ENCODE results near the gene STXBP2.

STXBP2 gene

DNA sequence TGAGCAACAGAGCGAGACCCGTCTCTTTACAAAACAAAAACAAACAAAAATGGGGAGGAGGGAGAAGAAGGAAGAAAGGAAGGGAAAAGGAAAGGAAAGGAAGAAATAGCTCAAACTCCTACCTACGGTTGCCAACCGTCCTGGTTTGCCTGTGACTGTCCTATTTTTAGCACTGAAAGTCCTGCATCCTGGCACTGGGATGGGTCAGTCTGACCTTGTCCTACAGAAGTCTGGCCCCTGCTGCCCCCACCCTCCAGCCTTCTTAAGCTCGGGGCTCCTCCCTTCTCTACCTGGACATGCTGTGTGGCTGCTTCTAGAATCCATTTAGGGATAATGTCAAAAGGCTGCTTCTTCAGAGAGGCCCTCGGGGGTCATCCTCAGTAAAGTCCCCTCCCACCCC lies 1.2 kb upstream of the STXBP2 start:
- no peak for DNase-seq

DNA sequence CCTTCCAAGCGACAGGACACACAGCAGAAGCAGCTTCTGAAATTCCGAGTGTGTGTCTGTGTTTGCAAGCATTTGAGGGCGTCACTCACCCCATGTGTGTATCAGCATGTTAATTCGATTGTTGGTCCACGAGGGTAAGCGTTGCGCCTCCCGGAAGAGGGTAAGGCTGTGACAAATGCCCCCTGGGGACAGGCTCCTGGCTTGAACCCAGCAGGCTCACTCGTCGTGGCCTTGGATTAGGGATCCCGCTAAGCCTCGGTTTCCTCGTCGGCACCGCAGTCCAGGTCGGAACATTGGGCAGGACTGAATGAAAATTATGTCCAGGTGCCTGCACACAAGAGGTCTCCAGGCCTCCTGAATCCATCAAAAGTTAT lies 606 bp upstream of the STXBP2 start:
- no peak for DNase-seq

DNA sequence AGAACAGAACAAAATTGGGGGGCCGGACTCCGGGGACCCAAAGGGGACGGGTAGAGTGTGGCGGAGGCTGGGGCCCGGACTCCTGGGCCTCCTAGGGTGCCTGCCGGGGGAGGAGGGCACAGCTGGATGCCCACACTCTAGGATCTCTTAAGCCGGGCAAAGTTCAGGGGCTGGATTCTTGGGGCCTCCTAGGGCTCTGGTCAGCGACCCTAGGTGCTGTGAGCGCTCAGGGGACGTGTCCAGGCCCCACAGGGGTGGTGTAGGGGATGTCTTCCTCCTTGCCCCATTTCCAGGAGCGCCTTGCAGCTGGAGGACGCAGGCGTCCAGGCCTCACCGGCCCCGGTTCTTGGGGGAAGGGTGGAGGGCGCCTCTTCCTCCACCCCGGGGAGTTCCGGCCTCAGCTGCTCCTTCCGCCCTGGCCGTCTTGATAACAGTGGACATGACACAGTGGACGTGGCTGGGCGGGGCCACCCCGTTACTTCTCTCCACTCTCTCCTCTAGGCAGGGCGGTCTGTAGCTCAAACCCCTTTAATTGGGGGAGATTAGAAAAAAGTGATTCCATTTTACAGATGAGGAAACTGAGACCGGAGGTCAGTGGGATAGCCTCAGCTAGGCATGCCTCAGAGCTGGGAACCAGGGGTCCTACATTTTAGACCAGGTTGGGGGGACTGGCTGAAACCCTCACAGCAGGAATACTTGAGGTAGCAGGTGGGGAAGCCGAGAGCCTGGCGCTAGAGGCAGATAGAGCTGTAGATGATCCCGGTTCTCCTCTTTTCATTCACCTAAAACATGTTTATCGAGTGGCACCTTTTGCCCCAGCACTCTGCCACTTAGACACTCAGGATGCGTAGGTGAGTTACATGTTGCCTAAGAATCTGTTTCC lies 705 bp downstream of the STXBP2 start:
- DNase-seq, result peak; percentile 75

DNA sequence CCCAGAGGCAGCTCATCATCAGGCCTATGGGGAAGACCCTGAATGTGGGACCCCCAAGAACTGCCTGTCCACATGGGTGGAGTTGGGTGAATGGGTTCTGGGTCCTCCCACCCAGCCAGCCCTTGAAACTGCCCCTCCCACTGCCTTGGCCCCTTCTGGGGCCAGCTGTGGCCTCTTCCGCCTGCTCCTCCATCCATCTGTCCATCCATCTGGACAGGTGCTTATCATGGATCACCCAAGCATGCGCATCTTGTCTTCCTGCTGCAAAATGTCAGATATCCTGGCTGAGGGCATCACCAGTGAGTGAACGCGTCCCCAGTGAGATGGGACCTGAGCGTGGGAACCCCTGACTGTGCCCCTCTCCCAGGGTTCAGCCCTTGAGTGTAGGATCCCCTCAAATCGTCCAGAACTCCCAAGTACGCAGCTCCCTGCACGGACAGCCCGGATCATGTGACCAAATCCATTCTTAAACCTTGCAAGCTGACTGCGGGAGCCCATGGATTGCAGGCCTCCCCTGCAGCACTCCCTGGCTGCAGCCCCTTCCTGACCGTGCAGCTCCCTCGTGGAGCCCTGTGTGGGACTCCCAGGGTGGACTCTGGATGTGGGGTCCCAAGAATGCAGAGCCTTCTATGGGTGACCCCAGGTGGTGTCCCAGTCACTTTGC lies 2.0 kb downstream of the STXBP2 start:
- no peak for DNase-seq

DNA sequence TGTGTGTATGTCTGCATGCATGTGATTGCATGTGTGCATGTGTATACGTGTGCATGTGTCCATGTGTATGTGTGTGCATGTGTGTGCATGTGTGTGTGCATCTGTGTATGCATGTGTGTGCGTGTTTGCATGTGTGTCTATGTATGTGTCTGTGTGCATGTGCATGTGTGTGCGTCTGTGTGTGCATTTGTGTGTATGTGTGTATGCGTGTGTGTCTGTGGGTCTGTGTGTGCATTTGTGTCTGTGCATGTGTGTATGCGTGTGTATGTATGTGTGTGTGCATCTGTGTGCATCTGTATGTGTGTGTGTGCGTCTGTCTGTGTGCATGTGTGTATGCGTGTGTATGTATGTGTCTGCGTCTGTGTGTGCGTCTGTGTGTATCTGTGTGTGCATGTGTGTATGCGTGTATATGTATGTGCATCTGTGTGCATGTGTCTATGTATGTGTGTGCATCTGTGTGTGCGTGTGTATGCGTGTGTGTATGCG lies 3.0 kb downstream of the STXBP2 start:
- no peak for DNase-seq

- no peak for DNase-seq
Measured at GRCh38 chr19:7640803-7641202, 3.9 kb downstream of the STXBP2 start.

- DNase-seq, result no peak
Measured at GRCh38 chr19:7641290-7642276, 4.7 kb downstream of the STXBP2 start.

DNA sequence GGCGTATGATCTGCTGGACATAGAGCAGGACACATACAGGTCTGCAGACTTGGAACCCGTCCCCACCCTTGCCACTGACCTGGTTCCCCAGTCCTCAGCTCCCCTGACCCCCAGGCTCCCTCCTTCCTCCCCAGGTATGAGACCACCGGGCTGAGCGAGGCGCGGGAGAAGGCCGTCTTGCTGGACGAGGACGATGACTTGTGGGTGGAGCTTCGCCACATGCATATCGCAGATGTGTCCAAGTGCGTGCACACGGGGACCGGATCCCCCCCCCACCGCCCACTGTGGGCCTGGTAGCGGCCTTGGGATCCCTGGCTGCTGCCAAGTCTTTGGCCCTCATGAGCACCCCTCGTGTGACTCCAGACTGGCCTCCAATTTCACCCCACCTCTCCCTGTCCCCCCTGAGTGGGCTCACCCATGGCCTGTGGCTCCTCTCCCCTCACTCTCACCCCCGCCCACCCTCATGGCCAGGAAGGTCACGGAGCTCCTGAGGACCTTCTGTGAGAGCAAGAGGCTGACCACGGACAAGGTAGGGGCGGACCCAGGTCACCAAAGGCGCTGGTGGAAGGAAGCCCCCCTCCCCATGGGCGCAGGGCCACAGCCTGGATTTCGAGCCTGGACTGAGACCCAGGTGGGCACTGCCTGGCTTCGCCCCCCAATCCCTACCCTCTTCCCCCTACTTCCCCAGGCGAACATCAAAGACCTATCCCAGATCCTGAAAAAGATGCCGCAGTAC lies 5.6 kb downstream of the STXBP2 start:
- DNase-seq, result no peak

- no peak for DNase-seq
Measured at GRCh38 chr19:7643031-7643415, 6.1 kb downstream of the STXBP2 start.

DNA sequence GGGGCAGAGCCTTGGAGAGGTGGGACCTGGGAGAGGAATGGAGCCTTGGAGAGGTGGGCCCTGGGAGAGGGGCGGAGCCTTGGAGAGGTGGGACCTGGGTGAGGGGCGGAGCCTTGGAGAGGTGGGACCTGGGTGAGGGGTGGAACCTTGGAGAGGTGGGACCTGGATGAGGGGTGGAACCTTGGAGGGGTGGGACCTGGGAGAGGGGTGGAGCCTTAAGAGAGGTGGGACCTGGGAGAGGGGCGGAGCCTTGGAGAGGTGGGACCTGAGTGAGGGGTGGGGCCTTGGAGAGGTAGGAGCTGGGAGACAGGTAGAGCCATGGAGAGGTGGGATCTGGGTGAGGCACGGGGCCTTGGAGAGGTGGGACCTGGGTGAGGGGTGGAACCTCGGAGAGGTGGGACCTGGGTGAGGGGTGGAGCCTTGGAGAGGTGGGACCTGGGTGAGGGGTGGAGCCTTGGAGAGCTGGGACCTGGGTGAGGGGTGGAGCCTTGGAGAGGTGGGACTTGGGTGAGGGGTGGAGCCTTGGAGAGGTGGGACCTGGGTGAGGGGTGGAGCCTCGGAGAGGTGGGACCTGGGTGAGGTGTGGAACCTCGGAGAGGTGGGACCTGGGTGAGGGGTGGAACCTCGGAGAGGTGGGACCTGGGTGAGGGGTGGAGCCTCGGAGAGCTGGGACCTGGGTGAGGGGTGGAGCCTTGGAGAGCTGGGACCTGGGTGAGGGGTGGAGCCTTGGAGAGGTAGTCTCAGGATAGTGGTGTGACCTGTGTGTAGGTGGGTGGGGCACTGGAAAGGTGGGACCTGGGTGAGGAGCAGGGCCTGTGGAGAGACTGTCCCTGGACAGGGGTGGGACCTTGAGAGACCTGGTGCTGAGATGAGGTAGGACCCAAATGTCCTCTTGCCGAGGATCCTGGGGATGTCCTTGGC lies 7.0 kb downstream of the STXBP2 start:
- DNase-seq, result peak; percentile 77

- DNase-seq, result no peak
Measured at GRCh38 chr19:7644550-7644877, 7.6 kb downstream of the STXBP2 start.

DNA sequence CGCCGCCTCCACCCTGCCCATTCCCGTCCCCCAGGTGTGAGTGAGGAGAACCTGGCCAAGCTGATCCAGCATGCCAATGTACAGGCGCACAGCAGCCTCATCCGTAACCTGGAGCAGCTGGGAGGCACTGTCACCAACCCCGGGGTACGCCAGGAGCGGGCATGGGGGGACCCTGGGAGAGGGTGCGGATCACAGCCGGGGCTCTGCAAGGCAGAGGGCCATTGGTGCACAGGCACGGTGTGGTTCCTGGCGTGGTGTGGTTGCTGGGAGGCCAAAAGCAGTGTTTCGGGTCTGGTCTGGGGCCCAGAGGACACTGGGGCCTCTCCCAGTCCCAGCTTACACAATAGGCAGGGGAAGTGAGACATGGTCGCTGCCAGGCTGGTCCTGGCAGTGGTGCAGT lies 8.3 kb downstream of the STXBP2 start:
- DNase-seq, result no peak

GRCh38 chr19:7645656-7646425 lies 8.9 kb downstream of the STXBP2 start:
- DNase-seq, result no peak

DNA sequence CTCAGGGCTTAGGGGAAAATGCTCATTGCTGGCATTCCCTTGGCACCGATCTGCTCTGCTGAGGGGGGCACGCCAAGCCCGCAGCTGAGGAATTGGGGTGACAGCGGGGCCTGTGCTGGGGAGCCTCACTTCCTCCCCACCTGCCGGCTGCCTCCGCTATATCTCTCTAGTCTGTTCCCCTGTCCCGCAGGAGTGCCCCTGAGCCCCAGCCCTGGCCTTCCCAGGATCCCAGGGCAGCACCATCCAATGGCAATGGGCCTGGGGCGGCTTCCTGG lies 9.5 kb downstream of the STXBP2 start:
- DNase-seq, result no peak

DNA sequence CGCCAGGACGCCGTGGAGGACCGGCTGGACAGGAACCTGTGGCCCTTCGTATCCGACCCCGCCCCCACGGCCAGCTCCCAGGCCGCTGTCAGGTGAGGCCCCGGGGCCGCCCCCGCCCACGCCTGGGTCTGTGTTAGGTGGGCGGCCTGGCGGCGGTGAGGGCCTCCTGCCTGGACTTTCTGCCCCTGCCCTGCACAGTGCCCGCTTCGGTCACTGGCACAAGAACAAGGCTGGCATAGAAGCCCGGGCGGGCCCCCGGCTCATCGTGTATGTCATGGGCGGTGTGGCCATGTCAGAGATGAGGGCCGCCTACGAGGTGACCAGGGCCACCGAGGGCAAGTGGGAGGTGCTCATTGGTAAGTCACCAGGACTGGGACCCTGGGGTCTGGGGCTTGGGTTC lies 10.2 kb downstream of the STXBP2 start:
- DNase-seq, result no peak

DNA sequence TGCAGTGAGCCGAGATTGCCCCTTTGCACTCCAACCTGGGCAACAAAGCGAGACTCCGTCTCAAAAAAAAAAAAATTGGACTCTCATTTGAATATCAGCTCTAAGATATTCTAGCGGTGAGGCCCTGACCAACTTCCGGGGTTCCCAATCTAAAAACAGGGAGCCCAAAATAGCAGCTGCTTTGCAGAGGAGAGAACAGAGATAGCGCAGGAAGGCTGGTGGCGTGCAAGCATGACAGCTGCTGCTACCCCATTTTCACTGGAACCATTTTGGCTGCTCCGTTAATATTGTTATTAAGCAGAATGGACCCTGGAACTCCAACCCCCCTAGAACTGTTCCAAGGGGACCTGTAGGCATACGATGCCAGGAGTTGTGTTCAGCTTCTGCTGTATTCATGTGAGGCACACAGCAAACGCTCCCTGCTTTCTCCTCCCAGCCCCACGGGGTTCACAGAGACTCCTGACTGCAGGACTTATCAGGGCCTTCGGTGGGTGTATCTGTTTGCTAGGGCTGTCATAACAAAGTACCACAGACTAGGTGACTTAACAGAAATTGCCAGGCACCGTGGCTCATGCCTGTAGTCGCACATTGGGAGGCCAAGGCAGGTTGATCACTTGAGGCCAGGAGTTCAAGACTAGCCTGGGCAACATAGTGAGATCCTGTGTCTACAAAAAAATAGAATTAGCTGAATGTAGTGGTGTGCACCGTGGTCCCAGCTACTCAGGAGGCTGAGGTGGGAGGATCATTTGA lies 11.5 kb downstream of the STXBP2 start:
- peak; percentile 56 for DNase-seq

- DNase-seq, result no peak
Measured at GRCh38 chr19:7650148-7650547, 13.2 kb downstream of the STXBP2 start.

GRCh38 chr19:7652061-7652641 lies 15.2 kb downstream of the STXBP2 start:
- DNase-seq, result peak; percentile 91

DNA sequence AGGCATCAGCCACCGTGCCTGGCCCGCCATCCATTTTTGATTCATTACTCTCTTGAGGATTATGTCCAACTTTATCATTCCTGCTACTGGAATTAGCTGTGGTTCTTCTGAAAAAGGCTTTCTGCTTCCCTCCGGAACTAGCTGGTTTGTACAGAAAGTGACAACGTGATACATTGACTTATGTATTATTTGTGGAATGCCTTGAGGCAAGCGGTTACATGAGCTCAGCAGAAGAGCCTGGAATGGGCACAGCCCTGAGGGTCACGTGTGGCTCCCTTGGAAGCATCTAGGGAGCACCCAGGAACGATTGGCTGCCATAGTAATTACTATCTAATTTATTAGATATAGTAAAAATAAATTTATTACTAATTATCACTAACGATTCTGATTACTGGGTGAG lies 17.5 kb downstream of the STXBP2 start:
- no peak for DNase-seq

DNA sequence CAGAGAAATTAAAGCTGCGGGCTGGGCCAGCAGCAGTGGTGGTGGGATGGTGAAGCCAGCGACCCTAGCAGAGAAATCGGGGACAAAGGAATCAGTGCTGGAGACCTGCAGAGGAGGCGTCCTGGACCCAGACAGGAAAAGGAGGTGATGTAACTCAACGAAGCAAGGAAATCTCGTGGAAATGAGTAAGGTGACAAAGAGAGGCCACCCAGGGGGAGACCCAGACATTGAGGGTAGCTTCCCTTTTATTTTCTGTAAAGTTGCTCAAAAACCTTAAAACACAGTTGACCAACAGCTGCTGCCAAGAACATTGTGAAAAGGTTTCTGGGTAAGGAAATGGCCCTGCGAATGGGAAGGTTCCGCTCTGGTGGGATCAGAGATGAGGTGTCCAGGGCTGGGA lies 18.7 kb downstream of the STXBP2 start:
- DNase-seq, result no peak

Data from hematopoietic multipotent progenitor cell treated with erythropoietin and hydrocortisone succinate and interleukin-3 and kit ligand, for 6 days (in vitro differentiated cells).